ENCODE measurements around the gene PALD1.

Gene PALD1

DNA sequence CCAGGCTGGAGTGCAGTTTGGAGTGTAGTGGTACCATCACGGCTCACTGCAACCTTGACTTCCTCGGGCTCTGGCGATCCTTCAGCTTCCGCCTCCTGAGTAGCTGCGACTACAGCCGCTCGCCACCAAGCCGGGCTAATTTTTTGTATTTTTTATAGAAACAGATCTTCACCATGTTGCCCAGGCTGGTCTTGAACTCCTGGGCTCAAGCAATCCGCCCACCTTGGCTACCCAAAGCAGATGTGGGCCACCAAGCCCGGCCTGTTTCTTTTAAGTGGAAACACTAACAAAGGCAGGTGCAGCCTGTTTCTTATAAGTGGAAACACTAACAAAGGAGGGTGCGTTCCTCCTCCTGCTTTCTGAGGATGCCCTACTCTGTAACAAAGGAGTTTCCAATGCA, 105.8 kb downstream of the PALD1 start:
- POLR2A ChIA-PET = no interaction called here
- no peak for DNase-seq (ENCODE audit: low read depth, low spot score)
- no peak overlapping the region for H3K4me3 ChIP-seq (ENCODE audit: low read depth, low read length)
- TF ChIP-seq, protein P1, sequence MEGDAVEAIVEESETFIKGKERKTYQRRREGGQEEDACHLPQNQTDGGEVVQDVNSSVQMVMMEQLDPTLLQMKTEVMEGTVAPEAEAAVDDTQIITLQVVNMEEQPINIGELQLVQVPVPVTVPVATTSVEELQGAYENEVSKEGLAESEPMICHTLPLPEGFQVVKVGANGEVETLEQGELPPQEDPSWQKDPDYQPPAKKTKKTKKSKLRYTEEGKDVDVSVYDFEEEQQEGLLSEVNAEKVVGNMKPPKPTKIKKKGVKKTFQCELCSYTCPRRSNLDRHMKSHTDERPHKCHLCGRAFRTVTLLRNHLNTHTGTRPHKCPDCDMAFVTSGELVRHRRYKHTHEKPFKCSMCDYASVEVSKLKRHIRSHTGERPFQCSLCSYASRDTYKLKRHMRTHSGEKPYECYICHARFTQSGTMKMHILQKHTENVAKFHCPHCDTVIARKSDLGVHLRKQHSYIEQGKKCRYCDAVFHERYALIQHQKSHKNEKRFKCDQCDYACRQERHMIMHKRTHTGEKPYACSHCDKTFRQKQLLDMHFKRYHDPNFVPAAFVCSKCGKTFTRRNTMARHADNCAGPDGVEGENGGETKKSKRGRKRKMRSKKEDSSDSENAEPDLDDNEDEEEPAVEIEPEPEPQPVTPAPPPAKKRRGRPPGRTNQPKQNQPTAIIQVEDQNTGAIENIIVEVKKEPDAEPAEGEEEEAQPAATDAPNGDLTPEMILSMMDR (IDR thresholded peaks at IDR 0.05; ENCODE audit: insufficient read depth, low read length, missing control alignments) = no peak
- CTCF ChIA-PET = interaction anchor here (1.0 to 1.3 kb wide), 2 partner anchors 25 to 36 kb away, joined by 3 read pairs; no protein-coding TSS in a partner anchor

DNA sequence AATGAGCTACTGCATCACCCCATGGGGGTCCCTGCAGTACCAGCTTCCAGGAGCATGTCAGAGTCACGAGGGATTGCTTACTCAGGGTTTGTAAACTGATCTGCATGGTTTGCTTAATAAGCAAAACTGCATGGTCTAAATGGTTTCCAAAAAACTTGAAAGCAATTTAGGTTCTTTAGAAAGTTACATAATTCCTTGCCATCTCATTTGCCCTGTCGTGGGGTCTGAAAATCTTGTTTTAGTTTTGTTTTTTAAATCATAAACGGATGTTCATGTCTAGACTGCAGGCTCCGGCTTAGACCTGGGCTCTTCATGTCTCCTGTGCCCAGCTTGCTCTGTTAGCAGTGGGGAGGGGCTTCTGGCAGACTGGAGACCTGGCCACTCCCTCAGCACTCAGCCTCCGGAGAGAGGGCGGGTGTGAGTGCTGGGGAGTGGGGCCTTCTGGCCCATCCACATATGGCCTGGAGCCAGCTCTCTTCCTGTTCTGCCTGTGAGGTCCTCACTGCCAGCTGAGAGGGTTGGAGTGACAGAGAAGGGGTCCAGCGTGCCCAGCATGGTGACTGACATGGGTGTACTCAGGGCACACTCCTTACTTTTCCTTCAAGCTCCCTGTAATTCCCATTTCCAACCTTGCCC, 106.5 kb downstream of the PALD1 start:
- no peak for DNase-seq (ENCODE audit: low read depth, low spot score)
- ChIA-PET POLR2A (no interaction called here), CTCF (interaction anchor here (0.8 to 1.3 kb wide), 2 partner anchors 35 to 60 kb away, joined by 3 read pairs; no protein-coding TSS in a partner anchor)
- TF ChIP-seq, protein P1 (IDR thresholded peaks at IDR 0.05; ENCODE audit: insufficient read depth, low read length, missing control alignments) = no peak
- no peak overlapping the region for H3K4me3 ChIP-seq (ENCODE audit: low read depth, low read length)

- DNase-seq (ENCODE audit: low read depth, low spot score) = no peak
- TF ChIP-seq, protein P1 (IDR thresholded peaks at IDR 0.05; ENCODE audit: insufficient read depth, low read length, missing control alignments) = no peak
- ChIA-PET CTCF (interaction anchor here (0.8 to 0.9 kb wide), 2 partner anchors 27 to 59 kb away, joined by 3 read pairs; no protein-coding TSS in a partner anchor), POLR2A (no interaction called here)
- no peak overlapping the region for H3K4me3 ChIP-seq (ENCODE audit: low read depth, low read length)
These were observed 107.1 kb downstream of the PALD1 start for GRCh38 chr10:70585578-70586169.

- H3K4me3 ChIP-seq (ENCODE audit: low read depth, low read length) = no peak overlapping the region
- no peak for DNase-seq (ENCODE audit: low read depth, low spot score)
- TF ChIP-seq, protein P1 (IDR thresholded peaks at IDR 0.05; ENCODE audit: insufficient read depth, low read length, missing control alignments) = no peak
- CTCF ChIA-PET = interaction anchor here (0.9 kb wide), 1 partner anchor 28 kb away, joined by 3 read pairs; no protein-coding TSS in a partner anchor
- POLR2A ChIA-PET = no interaction called here
These were observed 107.9 kb downstream of the PALD1 start for GRCh38 chr10:70586348-70586930.

DNA sequence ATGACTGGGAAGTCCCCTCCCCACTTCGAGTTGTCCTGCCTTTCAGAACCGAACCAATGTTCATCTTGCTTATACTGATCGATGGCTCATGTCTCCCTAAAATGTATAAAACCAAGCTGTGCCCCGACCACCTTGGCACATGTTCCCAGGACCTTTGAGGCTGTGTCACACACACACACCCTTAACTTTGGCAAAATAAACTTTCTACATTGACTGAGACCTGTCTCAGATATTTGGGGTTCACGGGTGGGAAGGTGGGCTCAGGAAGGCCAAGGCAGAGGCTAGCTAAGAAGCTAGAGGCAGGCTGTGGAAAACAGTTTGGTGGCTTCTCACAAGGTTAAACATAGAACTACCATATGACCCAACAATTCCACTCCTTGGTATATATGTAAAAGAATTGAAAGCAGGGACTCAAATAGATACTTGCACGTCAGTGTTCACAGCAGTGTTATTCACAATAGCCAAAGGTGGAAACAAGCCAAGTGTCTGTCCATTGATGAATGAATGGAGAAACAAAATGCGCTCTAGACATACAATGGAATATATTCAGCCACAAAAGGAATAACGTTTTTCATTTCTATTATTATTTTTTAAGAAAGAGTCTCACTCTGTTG, 108.6 kb downstream of the PALD1 start:
- no peak for DNase-seq (ENCODE audit: low read depth, low spot score)
- ChIA-PET CTCF (no interaction called here), POLR2A (no interaction called here)
- TF ChIP-seq, protein P1 (IDR thresholded peaks at IDR 0.05; ENCODE audit: insufficient read depth, low read length, missing control alignments) = no peak
- H3K4me3 ChIP-seq (ENCODE audit: low read depth, low read length) = no peak overlapping the region

DNA sequence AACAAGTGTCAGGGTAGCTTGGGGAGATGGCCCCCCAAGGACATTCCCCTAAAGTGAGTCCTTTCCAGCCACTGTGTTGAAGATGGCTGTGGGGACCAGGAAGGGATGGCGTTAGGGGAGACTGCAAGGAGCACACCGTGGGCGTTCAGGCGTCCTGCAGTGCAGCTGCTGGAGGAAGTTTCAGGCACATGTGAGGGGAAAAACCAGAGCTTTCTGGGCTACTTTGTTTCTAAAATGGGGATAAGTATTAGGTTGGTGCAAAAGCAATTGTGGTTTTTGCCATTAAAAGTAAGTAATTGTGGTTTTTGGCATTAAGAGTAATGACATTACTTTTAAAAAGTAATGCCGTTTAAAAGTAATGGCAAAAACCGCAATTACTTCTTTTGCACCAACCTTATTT, 109.7 kb downstream of the PALD1 start:
- DNase-seq (ENCODE audit: low read depth, low spot score) = no peak
- ChIA-PET CTCF (interaction anchor here (1.1 kb wide), 1 partner anchor 21 kb away, joined by 3 read pairs; no protein-coding TSS in a partner anchor), POLR2A (no interaction called here)
- H3K4me3 ChIP-seq (ENCODE audit: low read depth, low read length) = no peak overlapping the region
- TF ChIP-seq, protein P1 (IDR thresholded peaks at IDR 0.05; ENCODE audit: insufficient read depth, low read length, missing control alignments) = no peak

Data from AG04449 (cell line).